GM12878 (cell line): ENCODE results near the gene MPDZ. TPM values are rescaled to one million over a fixed set of nuclear protein-coding genes. Genes with fewer than 3 reads are reported as not detected.

Experiments used
- ATAC-seq: fragments of 200-7000 bp; cut with Tn5 transposase; 3 replicates; pipeline ENCODE4 v1.9.1; 2020; ENCODE audit warnings: mild to moderate bottlenecking, moderate library complexity
- BruUV-seq: library from RNA; stranded (reverse); fragments of 400-500 nt; replicated peaks from 2 replicates; lab custom pipeline; 2021; lab: Mats Ljungman, UMichigan
- CTCF ChIA-PET: fragments of 300-600 bp; sonication (Branson Sonifier 250); formaldehyde crosslinking; extraction: SDS; loops from one replicate; lab custom pipeline; 2021; ENCODE audit warnings: inconsistent platforms; lab: Yijun Ruan, JAX
- POLR2A ChIA-PET: fragments of 350-600 bp; formaldehyde crosslinking; extraction: SDS; loops from one replicate; lab custom pipeline; 2021; ENCODE audit warnings: inconsistent platforms; lab: Charles Lee
- RAD21 ChIA-PET: fragments of 300-600 bp; sonication (Branson Sonifier 250); formaldehyde crosslinking; loops from one replicate; lab custom pipeline; 2023; ENCODE audit warnings: antibody characterized with exemption; ENCODE audit not compliant: unreplicated experiment; lab: Charles Lee
- SMC1A ChIA-PET: fragments of 300-600 bp; sonication (Branson Sonifier 250); formaldehyde crosslinking; loops from one replicate; lab custom pipeline; 2023; ENCODE audit not compliant: unreplicated experiment, uncharacterized antibody; lab: Charles Lee
- DNase-seq: peaks from one replicate; pipeline ENCODE4 v3.0.0-alpha.2; 2011; ENCODE audit warnings: low read depth, low spot score
- FAIRE-seq: peaks from 3 replicates; lab custom pipeline; 2011; peaks lifted over from hg19 to GRCh38; lab: Jason Lieb, UNC
- H2AFZ ChIP-seq: 2 replicates; pipeline ENCODE4 v1.6.0; 2011; ENCODE audit warnings: low read depth, low read length, control low read depth; ENCODE audit not compliant: control insufficient read depth
- H3K27ac ChIP-seq: 2 replicates; pipeline ENCODE4 v1.5.1; 2011; ENCODE audit warnings: control low read depth; ENCODE audit not compliant: control insufficient read depth, insufficient read depth
- H3K27me3 ChIP-seq, 2 experiments: replicated peaks in 1 of 2; 2 replicates each; pipeline versions ENCODE4 v1.6.0 to v1.6.1; 2011; ENCODE audit warnings: low read length in 1 of 2; ENCODE audit not compliant: control insufficient read depth in 2 of 2, insufficient read depth in 2 of 2
- H3K36me3 ChIP-seq, 2 experiments: 2 replicates each; pipeline ENCODE4 v1.5.1; 2011; ENCODE audit warnings: low read length in 1 of 2; ENCODE audit not compliant: control insufficient read depth in 2 of 2, insufficient read depth in 2 of 2
- H3K4me1 ChIP-seq: 2 replicates; pipeline ENCODE4 v1.6.1; 2011; ENCODE audit warnings: mild to moderate bottlenecking, low read length, moderate library complexity, mixed read lengths; ENCODE audit not compliant: control insufficient read depth, insufficient read depth
- H3K4me2 ChIP-seq: 2 replicates; pipeline ENCODE4 v1.6.0; 2011; ENCODE audit warnings: control low read depth; ENCODE audit not compliant: control insufficient read depth, insufficient read depth
- H3K4me3 ChIP-seq: fragments of 200-600 bp; sonication (generic); 2 replicates; pipeline ENCODE4 v1.5.1; 2016
- H3K79me2 ChIP-seq: 2 replicates; pipeline ENCODE4 v1.6.0; 2011; ENCODE audit warnings: low read length; ENCODE audit not compliant: control insufficient read depth, insufficient read depth
- H3K9ac ChIP-seq: 2 replicates; pipeline ENCODE4 v1.8.0; 2011; ENCODE audit warnings: low read length, control low read depth, mixed read lengths; ENCODE audit not compliant: control insufficient read depth, insufficient read depth
- H3K9me3 ChIP-seq: replicated peaks from 3 replicates; pipeline ENCODE4 v1.5.1; 2011; ENCODE audit warnings: mild to moderate bottlenecking, low read length; ENCODE audit not compliant: control insufficient read depth, insufficient read depth
- H4K20me1 ChIP-seq: 2 replicates; pipeline ENCODE4 v1.6.0; 2011; ENCODE audit not compliant: control insufficient read depth, insufficient read depth
- CHD4 ChIP-seq: fragments of 200-600 bp; sonication (generic); IDR thresholded peaks from 2 replicates; pipeline ENCODE4 v1.6.1; 2016; ENCODE audit warnings: mild to moderate bottlenecking
- CREB1 ChIP-seq: IDR thresholded peaks from 2 replicates; pipeline ENCODE4 v1.6.1; 2012; ENCODE audit warnings: low read depth, mild to moderate bottlenecking, inconsistent platforms
- EED ChIP-seq: sonication (generic); IDR thresholded peaks from 2 replicates; pipeline ENCODE4 v1.6.1; 2016; ENCODE audit warnings: antibody characterized with exemption, low read depth
- NFIC ChIP-seq: IDR thresholded peaks from 2 replicates; pipeline ENCODE4 v1.6.1; 2012; ENCODE audit warnings: low read depth, mild to moderate bottlenecking, inconsistent platforms, low read length, moderate library complexity
- NFYA ChIP-seq: IDR thresholded peaks from 2 replicates; pipeline ENCODE4 v1.6.1; 2011; ENCODE audit warnings: low read depth, mild to moderate bottlenecking, low read length, improper control_type of control experiment, borderline replicate concordance
- NFYB ChIP-seq: IDR thresholded peaks from 2 replicates; pipeline ENCODE4 v1.6.1; 2011; ENCODE audit warnings: low read depth, mild to moderate bottlenecking, low read length, improper control_type of control experiment, moderate library complexity; ENCODE audit not compliant: insufficient read depth
- NRF1 ChIP-seq: conservative IDR thresholded peaks from 2 replicates; pipeline ENCODE4 v1.6.1; 2011; ENCODE audit warnings: mild to moderate bottlenecking, low read depth, low read length, improper control_type of control experiment
- PML ChIP-seq: IDR thresholded peaks from 2 replicates; pipeline ENCODE4 v1.6.1; 2012; ENCODE audit warnings: low read length, inconsistent platforms
- RB1 ChIP-seq: fragments of 450-650 bp; formaldehyde crosslinking; IDR thresholded peaks from 2 replicates; pipeline ENCODE4 v1.6.1; 2017; ENCODE audit warnings: mild to moderate bottlenecking, borderline replicate concordance
- SMC3 ChIP-seq: IDR thresholded peaks from 2 replicates; pipeline ENCODE4 v1.6.1; 2011; ENCODE audit warnings: low read length, improper control_type of control experiment, borderline replicate concordance
- SUZ12 ChIP-seq: fragments of 200-600 bp; sonication (generic); IDR thresholded peaks from one replicate; pipeline ENCODE4 v1.6.1; 2018; ENCODE audit warnings: antibody characterized with exemption, mild to moderate bottlenecking; ENCODE audit not compliant: unreplicated experiment
- ZBTB40 ChIP-seq: fragments of 450-650 bp; IDR thresholded peaks from 2 replicates; pipeline ENCODE4 v1.6.1; 2016; ENCODE audit warnings: mild to moderate bottlenecking, moderate library complexity, borderline replicate concordance
- ZNF24 ChIP-seq: fragments of 450-650 bp; IDR thresholded peaks from 2 replicates; pipeline ENCODE4 v1.6.1; 2017; ENCODE audit warnings: antibody characterized with exemption, mild to moderate bottlenecking
- ZSCAN29 ChIP-seq: fragments of 450-650 bp; IDR thresholded peaks from 2 replicates; pipeline ENCODE4 v1.6.1; 2017; ENCODE audit warnings: mild to moderate bottlenecking, moderate library complexity
- WGBS: methylation state at CpG from one replicate; pipeline ENCODE4 v1.1.6; 2016; ENCODE audit warnings: low lambda C conversion rate; ENCODE audit not compliant: insufficient replicate concordance, insufficient coverage; ENCODE audit errors: missing lambda C conversion rate; 5-methylcytosine and 5-hydroxymethylcytosine counted together
- in situ Hi-C: fragments of 300-500 bp; cut with MboI; formaldehyde crosslinking; loops from 9 replicates; pipeline ENCODE4 v1.14.3; 2018; ENCODE audit warnings: mixed read lengths
- intact Hi-C: fragments of 100-400 bp; cut with micrococcal nuclease; formaldehyde crosslinking; loops from one replicate; pipeline ENCODE4 v1.14.2; 2022; ENCODE audit not compliant: unreplicated experiment
- polyA plus RNA-seq, 11 experiments: library from polyadenylated mRNA; depleted of rRNA in 4 of 11; unstranded in 6 of 11; stranded (reverse) in 5 of 11; fragments of >200 nt; fragmentation: Nextera tagmentation in 4 of 11; fragmentation: Illumina TruSeq in 1 of 11; extraction: Ambion mirVana in 4 of 11; extraction: Trizol in 1 of 11; gene quantifications; 1 replicate in 1 of 11; 2 replicates in 10 of 11; pipeline versions ENCODE4 v1.2.1 to v1.2.3, GENCODE V29; 2011 to 2016; ENCODE audit warnings: inconsistent platforms in 2 of 11, missing spikeins in 2 of 11, low read depth in 1 of 11
- total RNA-seq, 4 experiments: library from RNA; depleted of rRNA in 3 of 4; stranded (reverse); fragments of >200 nt in 3 of 4; fragmentation: Illumina TruSeq in 1 of 4; extraction: Trizol in 1 of 4; gene quantifications; 2 replicates each; pipeline versions ENCODE4 v1.2.1 to v1.2.3, GENCODE V29; 2013 to 2021
- TF ChIP-seq, protein P1 (sequence below): IDR thresholded peaks from 2 replicates; pipeline ENCODE4 v1.6.1; 2011; ENCODE audit warnings: mild to moderate bottlenecking, low read depth, low read length, moderate library complexity; ENCODE audit not compliant: insufficient replicate concordance
- TF ChIP-seq, protein P2 (sequence below): IDR thresholded peaks from 2 replicates; pipeline ENCODE4 v1.6.1; 2011; ENCODE audit warnings: borderline replicate concordance, low read depth, mild to moderate bottlenecking, moderate library complexity, low read length; ENCODE audit not compliant: insufficient read depth, poor library complexity, severe bottlenecking

MPDZ gene
- total and polyA plus RNA-seq, 10 of the 15 experiments (the other 5 are each of a cell fraction or from before 2014, with no cell fraction given): 0.36 TPM; not detected in 9

DNA sequence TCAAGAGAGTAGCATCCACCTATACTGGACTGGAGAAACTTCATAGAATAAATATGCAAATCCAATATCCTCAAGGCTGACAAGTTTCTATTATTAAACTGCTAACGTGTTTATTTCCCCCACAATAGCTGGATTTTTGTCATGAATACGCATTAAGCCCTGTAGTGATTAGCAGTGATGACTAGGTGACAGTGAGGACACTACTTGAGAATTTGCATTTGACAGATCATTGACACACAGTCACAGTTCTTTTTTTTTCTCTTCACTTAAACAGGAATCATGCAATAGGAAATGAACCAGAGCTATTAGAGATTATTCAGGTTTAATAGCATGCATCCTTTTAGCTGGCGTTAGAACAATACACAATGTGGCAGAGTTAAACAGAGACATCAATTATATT, 35.3 kb downstream of the MPDZ start (continued):
- TF ChIP-seq NFYB: no peak
- TF ChIP-seq, all 136 proteins: peak for 0

- RAD21 ChIA-PET: no interaction called here
- in situ Hi-C loops: no loop called here
- no peaks in the 10 kb centered on the region for H3K4me1 ChIP-seq
- H3K9me3 ChIP-seq: no peaks in the 10 kb centered on the region
- no peaks in the 10 kb centered on the region for H3K79me2 ChIP-seq
- no peak overlapping the region for H3K4me2 ChIP-seq
- POLR2A ChIA-PET: no interaction called here
- H2AFZ ChIP-seq: no peak overlapping the region
- FAIRE-seq: no peak
- no peaks in the 10 kb centered on the region for H3K27me3 ChIP-seq
- no TSS peak for BruUV-seq
- SMC1A ChIA-PET: interaction anchor here (1.1 to 1.2 kb wide), 2 partner anchors 11 to 22 kb away, joined by 5 read pairs; no protein-coding TSS in a partner anchor
- no peaks in the 10 kb centered on the region for H4K20me1 ChIP-seq
- H3K36me3 ChIP-seq: no peaks in the 10 kb centered on the region
- TF ChIP-seq RB1 (no peak), PML (no peak), SUZ12 (no peak), ZSCAN29 (no peak), NFYA (no peak), NRF1 (no peak), ZNF24 (no peak), CREB1 (no peak), CHD4 (no peak), EED (no peak), ZBTB40 (no peak), NFIC (no peak), SMC3 (no peak)
- TF ChIP-seq, protein P1, sequence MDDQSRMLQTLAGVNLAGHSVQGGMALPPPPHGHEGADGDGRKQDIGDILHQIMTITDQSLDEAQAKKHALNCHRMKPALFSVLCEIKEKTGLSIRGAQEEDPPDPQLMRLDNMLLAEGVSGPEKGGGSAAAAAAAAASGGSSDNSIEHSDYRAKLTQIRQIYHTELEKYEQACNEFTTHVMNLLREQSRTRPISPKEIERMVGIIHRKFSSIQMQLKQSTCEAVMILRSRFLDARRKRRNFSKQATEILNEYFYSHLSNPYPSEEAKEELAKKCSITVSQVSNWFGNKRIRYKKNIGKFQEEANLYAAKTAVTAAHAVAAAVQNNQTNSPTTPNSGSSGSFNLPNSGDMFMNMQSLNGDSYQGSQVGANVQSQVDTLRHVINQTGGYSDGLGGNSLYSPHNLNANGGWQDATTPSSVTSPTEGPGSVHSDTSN: no peak
- TF ChIP-seq, protein P2, sequence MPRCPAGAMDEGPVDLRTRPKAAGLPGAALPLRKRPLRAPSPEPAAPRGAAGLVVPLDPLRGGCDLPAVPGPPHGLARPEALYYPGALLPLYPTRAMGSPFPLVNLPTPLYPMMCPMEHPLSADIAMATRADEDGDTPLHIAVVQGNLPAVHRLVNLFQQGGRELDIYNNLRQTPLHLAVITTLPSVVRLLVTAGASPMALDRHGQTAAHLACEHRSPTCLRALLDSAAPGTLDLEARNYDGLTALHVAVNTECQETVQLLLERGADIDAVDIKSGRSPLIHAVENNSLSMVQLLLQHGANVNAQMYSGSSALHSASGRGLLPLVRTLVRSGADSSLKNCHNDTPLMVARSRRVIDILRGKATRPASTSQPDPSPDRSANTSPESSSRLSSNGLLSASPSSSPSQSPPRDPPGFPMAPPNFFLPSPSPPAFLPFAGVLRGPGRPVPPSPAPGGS: no peak
- TF ChIP-seq, all 136 proteins: peak for 0
- H3K4me3 ChIP-seq: no peak overlapping the region
- H3K27ac ChIP-seq: no peak overlapping the region
- intact Hi-C loops: no loop called here
- CTCF ChIA-PET: no interaction called here
- no peak overlapping the region for H3K9ac ChIP-seq
- 12% methylated on average over 2 of the region's 2 CpGs for WGBS
- DNase-seq (no peak), ATAC-seq (no peak)
Measured at GRCh38 chr9:13241283-13241682, 38.2 kb downstream of the MPDZ start.
